Left lung (tissue), 10 donors: Measurements from ENCODE around the gene CGRRF1. TPM values are rescaled to one million over a fixed set of nuclear protein-coding genes. Genes with fewer than 3 reads are reported as not detected.

Experiments used
- ATAC-seq: fragments of 200-7000 bp; cut with Tn5 transposase; one replicate; pipeline ENCODE4 v1.9.1; 2020; ENCODE audit warnings: moderate library complexity
- DNase-seq, 4 donors: peaks; one replicate each; pipeline ENCODE4 v3.0.0-alpha.2; 2013 to 2020
- H3K27ac ChIP-seq, 2 donors: fragments of 200-600 bp; sonication (generic) in 1 of 2; one replicate each; pipeline versions ENCODE4 v1.5.0 to v1.8.0; 2020 to 2021
- H3K27me3 ChIP-seq, 2 donors: fragments of 200-600 bp; sonication (generic) in 1 of 2; one replicate each; pipeline versions ENCODE4 v1.5.0 to v1.8.0; 2020 to 2021
- H3K36me3 ChIP-seq, 2 donors: fragments of 200-600 bp; sonication (generic) in 1 of 2; one replicate each; pipeline versions ENCODE4 v1.5.0 to v1.8.0; 2020 to 2021
- H3K4me1 ChIP-seq, 2 donors: fragments of 200-600 bp; one replicate each; pipeline ENCODE4 v1.8.0; 2021
- H3K4me3 ChIP-seq, 2 donors: fragments of 200-600 bp; sonication (generic) in 1 of 2; one replicate each; pipeline versions ENCODE4 v1.5.0 to v1.8.0; 2020 to 2021; ENCODE audit warnings: mild to moderate bottlenecking in 1 of 2
- H3K9me3 ChIP-seq, 2 donors: fragments of 200-600 bp; sonication (generic) in 1 of 2; one replicate each; pipeline versions ENCODE4 v1.5.0 to v1.8.0; 2020 to 2021
- intact Hi-C, 2 donors: fragments of 100-400 bp; cut with DNase I; formaldehyde crosslinking; loops; one replicate each; pipeline versions ENCODE4 v1.11.2 to v1.14.2; 2022
- polyA plus RNA-seq, 6 donors: library from polyadenylated mRNA; unstranded; fragments of 120-200 nt; gene quantifications; one replicate each; pipeline ENCODE4 v1.2.1, GENCODE V29; 2013; ENCODE audit not compliant: insufficient read length in 6 of 6
- total RNA-seq, 2 donors: library from RNA; stranded (reverse); fragmentation: NEBNext Ultra II Directional; extraction: Animal tissue kit (Norgen Biotek cat#: 25700); gene quantifications; one replicate each; pipeline ENCODE4 v1.2.1, GENCODE V29; 2021
- TF ChIP-seq, protein P1 (sequence below), 2 donors: fragments of 200-600 bp; sonication (generic) in 1 of 2; IDR thresholded peaks; one replicate each; pipeline versions ENCODE4 v1.5.0 to v1.8.0; 2021; ENCODE audit warnings: antibody characterized with exemption in 2 of 2
- donor health status: DM: no; HTN: yes; CAD: no.
- donor health status: DM: no; HTN: no; CAD: no.

Gene CGRRF1
- total and polyA plus RNA-seq, 8 donors: 17.5 to 31.7 (median 25.4) TPM

DNA sequence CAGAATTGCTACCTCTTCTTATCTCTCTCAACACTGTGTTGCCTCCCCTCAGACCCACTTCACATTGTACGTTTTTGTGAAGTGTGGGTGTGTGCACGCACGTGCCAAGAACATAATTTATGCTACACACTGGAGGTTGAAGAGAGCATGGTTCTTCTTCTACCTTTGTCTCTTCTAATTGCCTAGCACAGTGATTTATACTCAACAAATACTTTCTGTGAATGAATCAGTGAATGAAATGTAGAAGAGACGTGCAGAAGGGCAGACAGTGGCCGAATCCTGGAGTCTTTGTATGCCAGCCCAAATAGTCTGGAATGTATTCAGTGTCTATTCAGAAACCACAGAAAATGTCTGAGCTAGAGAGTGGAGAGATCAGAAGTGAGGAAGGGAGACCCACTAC lies 52.6 kb downstream of the CGRRF1 start:
- ATAC-seq: no peak
- TF ChIP-seq, protein P1, sequence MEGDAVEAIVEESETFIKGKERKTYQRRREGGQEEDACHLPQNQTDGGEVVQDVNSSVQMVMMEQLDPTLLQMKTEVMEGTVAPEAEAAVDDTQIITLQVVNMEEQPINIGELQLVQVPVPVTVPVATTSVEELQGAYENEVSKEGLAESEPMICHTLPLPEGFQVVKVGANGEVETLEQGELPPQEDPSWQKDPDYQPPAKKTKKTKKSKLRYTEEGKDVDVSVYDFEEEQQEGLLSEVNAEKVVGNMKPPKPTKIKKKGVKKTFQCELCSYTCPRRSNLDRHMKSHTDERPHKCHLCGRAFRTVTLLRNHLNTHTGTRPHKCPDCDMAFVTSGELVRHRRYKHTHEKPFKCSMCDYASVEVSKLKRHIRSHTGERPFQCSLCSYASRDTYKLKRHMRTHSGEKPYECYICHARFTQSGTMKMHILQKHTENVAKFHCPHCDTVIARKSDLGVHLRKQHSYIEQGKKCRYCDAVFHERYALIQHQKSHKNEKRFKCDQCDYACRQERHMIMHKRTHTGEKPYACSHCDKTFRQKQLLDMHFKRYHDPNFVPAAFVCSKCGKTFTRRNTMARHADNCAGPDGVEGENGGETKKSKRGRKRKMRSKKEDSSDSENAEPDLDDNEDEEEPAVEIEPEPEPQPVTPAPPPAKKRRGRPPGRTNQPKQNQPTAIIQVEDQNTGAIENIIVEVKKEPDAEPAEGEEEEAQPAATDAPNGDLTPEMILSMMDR (IDR thresholded peaks at IDR 0.05): no peak
- Histone ChIP-seq H3K4me1 (peaks cover 6 to 30% of the 10 kb centered on the region in 2 donors), H3K36me3 (no peaks in the 10 kb centered on the region), H3K27ac (no peak overlapping the region), H3K4me3 (no peak overlapping the region), H3K27me3 (peaks cover 0 to 34% of the 10 kb centered on the region in 2 donors), H3K9me3 (no peaks in the 10 kb centered on the region)
- DNase-seq: no peak
- intact Hi-C loops: no loop called here

DNA sequence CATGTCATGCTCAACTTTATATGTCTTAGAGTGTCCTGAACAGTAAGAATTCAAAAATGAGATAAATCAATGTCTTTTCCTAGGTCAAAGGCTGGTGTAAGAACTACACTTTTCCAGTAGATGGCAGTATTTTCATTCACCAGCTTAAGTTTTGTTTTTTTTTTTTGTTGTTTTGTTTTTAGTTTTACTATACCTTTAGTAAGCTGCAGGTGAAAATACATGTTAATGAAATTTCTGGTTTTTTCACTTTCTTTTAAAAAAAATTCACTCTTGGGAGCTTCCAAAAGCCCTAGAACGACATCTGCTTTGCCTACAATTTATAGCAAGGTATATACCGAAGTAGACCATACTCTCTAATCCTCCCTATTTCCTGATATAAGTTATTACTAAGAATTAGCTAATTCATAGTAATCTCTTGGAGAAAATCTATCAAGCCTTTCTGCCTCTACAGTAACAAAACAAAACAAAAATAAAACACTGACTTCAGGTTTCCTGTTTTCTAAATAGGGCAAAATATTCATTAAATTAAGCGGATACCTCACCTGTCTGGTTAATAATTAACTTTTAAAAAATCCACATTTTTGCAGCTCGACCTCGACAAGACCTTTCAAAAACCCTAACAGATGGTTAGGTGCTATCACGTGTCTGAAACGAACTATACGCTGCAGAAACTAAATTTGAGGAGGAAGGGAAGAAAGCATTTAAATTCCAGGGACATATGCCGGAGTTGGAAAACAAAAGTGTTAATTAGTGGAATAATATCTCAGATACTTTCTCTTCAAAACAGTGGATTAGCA lies 54.6 kb downstream of the CGRRF1 start:
- Histone ChIP-seq H3K27me3 (peaks cover 0 to 53% of the 10 kb centered on the region in 2 donors), H3K27ac (peak overlapping the region; percentile 86 to 98), H3K9me3 (no peaks in the 10 kb centered on the region), H3K4me1 (peaks cover 12 to 48% of the 10 kb centered on the region in 2 donors), H3K4me3 (peak overlapping the region; percentile 67 to 86), H3K36me3 (no peaks in the 10 kb centered on the region)
- DNase-seq: peak in 2 of 4 donors; percentile 41 to 44
- ATAC-seq: no peak
- TF ChIP-seq, protein P1 (IDR thresholded peaks at IDR 0.05): peak; percentile 83 to 87
- intact Hi-C loops: no loop called here

DNA sequence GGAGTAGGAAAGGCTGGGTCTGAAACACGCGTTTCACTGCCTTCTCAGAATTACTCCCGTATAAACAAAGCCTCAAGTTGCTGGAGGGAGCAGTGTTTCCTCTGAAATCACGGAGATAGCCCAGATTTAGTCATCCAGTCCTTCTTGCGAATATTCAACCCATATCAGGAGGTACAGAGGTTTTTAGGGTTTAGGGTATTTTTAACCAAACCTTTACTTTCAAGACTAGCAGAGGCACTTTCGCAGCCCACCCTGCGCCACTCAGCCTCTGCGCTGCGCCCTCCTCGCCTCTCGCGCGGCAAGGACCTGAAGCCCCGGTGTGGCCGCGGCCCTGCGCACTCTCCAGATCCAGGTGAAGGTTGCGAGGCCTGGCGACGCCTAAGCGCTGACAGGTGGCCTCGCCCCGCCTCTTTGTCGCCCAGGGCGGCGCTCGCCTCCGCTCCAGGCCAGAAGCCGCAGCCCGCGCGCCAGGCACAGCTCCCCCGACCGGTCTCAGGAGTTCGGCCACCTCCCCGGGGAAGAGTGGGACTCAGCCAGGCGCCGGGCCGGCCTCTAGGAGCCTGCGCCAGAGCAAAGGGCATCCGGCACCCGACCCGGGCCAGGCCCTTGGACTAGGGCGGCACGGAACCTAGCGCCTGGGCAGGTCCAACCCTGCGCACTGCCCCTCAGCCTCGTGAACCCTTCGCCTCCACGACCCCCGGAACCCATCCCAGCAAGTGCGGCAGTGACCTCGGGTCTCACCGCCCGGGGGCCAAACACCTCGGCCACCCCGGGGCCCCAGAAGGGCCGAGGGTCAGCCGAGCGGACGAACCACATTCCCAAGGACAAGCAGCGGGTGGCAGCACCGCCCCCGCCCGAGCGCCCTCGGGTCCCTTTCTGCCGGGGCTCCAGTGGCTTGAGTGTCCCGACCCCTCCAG lies 55.4 kb downstream of the CGRRF1 start:
- Histone ChIP-seq H3K27ac (peak overlapping the region; percentile 86 to 98), H3K36me3 (no peaks in the 10 kb centered on the region), H3K9me3 (no peaks in the 10 kb centered on the region), H3K4me1 (peaks cover 19 to 56% of the 10 kb centered on the region in 2 donors), H3K27me3 (peaks cover 0 to 62% of the 10 kb centered on the region in 2 donors), H3K4me3 (peak overlapping the region; percentile 67 to 86)
- intact Hi-C loops: loop anchor here in 1 of 2 donors (5.0 kb wide), 1 partner anchor 207 kb away; no protein-coding TSS in a partner anchor
- ATAC-seq (peak; percentile 79), DNase-seq (peak; percentile 54 to 93 (median 72))
- TF ChIP-seq, protein P1 (IDR thresholded peaks at IDR 0.05): no peak

DNA sequence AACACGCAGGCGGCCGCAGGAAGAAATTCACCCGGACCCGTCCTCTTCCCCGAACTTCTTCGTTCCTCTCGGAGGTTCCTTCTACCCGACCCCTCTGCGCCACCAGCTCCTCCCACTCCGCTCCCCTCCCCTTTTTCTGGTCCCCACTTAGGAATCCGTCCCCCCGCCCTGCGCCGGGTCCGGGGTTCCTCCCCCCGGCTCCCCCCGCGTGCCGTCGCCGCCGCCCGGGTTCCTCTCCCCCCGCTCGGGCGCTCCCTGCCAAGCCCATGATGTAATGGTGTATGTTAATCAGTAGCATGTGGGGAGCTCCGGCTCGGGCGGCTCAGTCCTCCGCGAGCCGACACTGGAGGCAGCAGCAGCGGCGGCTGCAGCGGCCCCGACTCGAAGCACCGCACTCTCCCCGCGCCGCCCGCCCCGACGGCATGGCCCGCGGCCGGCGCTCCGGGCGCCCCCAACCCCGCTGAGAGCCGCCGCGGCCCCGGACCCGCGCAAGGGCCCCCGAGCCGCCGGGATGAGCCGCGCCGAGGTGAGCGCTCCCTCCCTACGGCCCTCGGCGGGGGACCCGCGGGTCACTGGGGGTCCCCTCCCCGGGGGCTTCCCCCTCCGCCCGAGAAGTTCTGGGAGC lies 56.2 kb downstream of the CGRRF1 start:
- ATAC-seq (peak; percentile 77), DNase-seq (peak; percentile 88 to 94 (median 93))
- intact Hi-C loops: loop anchor here in 1 of 2 donors (5.0 kb wide), 1 partner anchor 206 kb away; no protein-coding TSS in a partner anchor

More for the DNA sequence above, 56.2 kb downstream of the CGRRF1 start:
- TF ChIP-seq, protein P1 (IDR thresholded peaks at IDR 0.05): no peak
- Histone ChIP-seq H3K4me3 (peak overlapping the region; percentile 67 to 86), H3K27ac (peak overlapping the region; percentile 86 to 98), H3K9me3 (no peaks in the 10 kb centered on the region), H3K27me3 (peaks cover 0 to 67% of the 10 kb centered on the region in 2 donors), H3K36me3 (no peaks in the 10 kb centered on the region), H3K4me1 (peaks cover 19 to 60% of the 10 kb centered on the region in 2 donors)
